LNCAP (cell line): Measurements from ENCODE around the gene S100P.

Experiments used
- CTCF ChIP-seq: fragments of 450-650 bp; IDR thresholded peaks from 2 replicates; pipeline ENCODE4 v1.5.1; 2017; ENCODE audit warnings: mild to moderate bottlenecking

The S100P gene

DNA sequence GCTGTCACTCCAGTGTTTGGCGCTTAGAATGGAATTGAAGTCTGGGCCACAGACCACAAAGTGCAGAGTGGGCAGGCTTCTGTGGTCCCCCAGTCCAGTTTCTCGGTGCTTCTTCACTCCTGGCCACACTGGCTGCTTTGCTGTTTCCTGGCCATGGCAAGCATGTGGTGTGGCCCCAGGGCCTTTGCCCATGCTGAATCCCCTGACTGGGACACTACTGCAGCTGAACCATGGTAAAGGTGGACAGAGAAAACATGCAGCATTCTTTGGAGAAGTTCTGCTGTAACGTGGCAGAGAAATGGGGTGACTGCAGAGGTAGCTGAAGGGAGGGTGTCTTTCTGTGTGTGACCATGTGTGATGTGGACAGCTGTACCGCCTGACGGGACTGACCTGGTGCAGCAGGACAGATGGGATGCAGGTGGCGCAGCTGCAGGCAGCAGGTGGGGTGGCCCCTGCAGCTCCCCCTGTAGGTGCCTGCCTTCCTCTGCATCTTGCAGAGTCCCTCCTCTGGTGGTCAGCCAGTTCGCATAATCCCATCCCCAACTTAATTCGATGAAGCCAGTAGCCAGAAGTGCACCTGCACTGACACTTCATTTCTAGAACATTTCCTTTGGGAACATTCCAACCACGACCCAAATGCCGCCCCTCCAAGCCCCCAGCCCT is 13.2 kb upstream of the S100P start:
- no peak for TF ChIP-seq CTCF

DNA sequence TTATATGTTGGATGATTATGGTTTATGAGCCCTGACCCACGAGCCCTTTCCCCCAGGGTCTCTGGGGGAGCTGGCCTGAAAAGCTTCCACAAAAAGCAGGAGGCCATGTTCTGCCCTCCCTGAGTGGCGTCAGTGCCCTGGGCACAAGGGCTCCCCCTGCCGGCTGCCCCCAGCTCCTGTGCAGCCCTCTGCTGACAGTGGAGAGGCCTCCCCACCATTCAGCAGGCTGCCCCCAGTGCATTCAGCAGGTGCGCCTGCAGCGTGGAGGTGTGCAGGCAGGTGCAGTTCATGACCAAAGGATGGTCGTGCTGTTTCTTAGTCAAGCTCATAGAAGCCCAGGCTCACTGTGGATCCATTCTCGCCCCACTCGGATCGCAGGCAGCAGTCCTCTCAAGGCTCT is 12.5 kb upstream of the S100P start:
- peak; percentile 54 for TF ChIP-seq CTCF

DNA sequence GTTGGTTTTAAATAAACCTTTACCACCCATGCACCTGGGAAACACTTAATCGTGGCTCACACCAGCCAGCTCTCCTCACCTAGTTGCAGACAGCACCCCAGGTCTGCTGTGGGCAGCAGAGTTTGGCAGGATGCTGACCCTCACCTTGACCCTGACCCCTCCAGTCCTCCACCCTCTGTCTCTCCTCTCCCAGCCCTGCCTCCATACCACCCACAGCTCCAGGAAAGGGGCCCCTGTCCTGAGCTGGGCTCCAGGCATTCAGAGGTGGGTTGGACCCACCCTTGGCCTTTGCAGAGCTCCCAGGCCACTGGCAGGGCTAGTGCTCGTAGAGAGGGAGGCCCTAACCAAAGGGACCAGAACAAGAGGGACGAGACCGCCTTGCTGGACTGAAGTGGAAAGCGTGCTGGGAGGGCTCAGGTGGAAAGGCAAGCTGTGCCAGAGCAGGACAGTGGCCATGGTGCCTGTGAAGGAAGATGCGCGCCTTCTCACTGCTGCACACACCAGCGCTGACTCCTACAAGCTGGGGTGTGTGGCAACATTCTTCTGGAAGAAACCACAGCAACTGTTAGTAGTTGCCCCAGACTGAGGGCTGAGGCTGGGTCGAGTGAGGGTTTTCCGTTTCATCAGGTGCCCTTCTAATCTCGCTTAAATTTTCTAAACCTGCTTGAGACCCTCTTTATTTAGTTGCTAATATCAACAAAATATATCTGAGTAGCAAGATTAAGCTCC is 10.7 kb upstream of the S100P start:
- no peak for TF ChIP-seq CTCF

GRCh38 chr4:6684656-6685055 is 9.0 kb upstream of the S100P start:
- TF ChIP-seq CTCF = no peak

GRCh38 chr4:6686104-6686787 is 7.4 kb upstream of the S100P start:
- TF ChIP-seq CTCF = no peak

GRCh38 chr4:6687947-6688878 is 5.5 kb upstream of the S100P start:
- peak; percentile 35; the same call in 1 of the 2 replicates for TF ChIP-seq CTCF
